Nephron progenitor cell (in vitro differentiated cells): Measurements from ENCODE around the gene UBAP2.

ENCODE experiments used
- DNase-seq: peaks from one replicate; pipeline ENCODE4 v3.0.0; 2021
- H3K27ac Mint-ChIP-seq: 2 replicates; pipeline ENCODE4 v1.8.0; 2021; ENCODE audit warnings: mild to moderate bottlenecking, moderate library complexity, mixed read lengths
- H3K27me3 Mint-ChIP-seq: 2 replicates; pipeline ENCODE4 v1.8.0; 2021; ENCODE audit warnings: mild to moderate bottlenecking, low read depth, mixed read lengths; ENCODE audit not compliant: poor library complexity
- H3K36me3 Mint-ChIP-seq: 2 replicates; pipeline ENCODE4 v1.8.0; 2021; ENCODE audit warnings: low read depth, mixed read lengths
- H3K4me1 Mint-ChIP-seq: 2 replicates; pipeline ENCODE4 v1.8.0; 2021; ENCODE audit warnings: mixed read lengths
- H3K4me3 Mint-ChIP-seq: 2 replicates; pipeline ENCODE4 v1.8.0; 2021; ENCODE audit warnings: mild to moderate bottlenecking, moderate library complexity, mixed read lengths
- H3K9me3 Mint-ChIP-seq: 2 replicates; pipeline ENCODE4 v1.8.0; 2021; ENCODE audit warnings: mild to moderate bottlenecking, moderate library complexity, mixed read lengths
- CTCF ChIP-seq: fragments of 200-600 bp; sonication (generic); IDR thresholded peaks from 2 replicates; pipeline ENCODE4 v1.5.0; 2021; ENCODE audit warnings: antibody characterized with exemption

The UBAP2 gene

GRCh38 chr9:33907347-33907746, 141.3 kb downstream of the UBAP2 start:
- Mint-ChIP-seq H3K27ac (no peak overlapping the region), H3K36me3 (peaks cover 53% of the 10 kb centered on the region), H3K4me3 (no peak overlapping the region), H3K27me3 (no peaks in the 10 kb centered on the region), H3K4me1 (no peaks in the 10 kb centered on the region), H3K9me3 (no peaks in the 10 kb centered on the region)
- DNase-seq: no peak
- TF ChIP-seq CTCF: no peak

GRCh38 chr9:33906769-33907168, 141.9 kb downstream of the UBAP2 start:
- Mint-ChIP-seq H3K9me3 (no peaks in the 10 kb centered on the region), H3K4me3 (no peak overlapping the region), H3K4me1 (no peaks in the 10 kb centered on the region), H3K36me3 (peaks cover 56% of the 10 kb centered on the region), H3K27me3 (no peaks in the 10 kb centered on the region), H3K27ac (no peak overlapping the region)
- DNase-seq: no peak
- no peak for TF ChIP-seq CTCF

DNA sequence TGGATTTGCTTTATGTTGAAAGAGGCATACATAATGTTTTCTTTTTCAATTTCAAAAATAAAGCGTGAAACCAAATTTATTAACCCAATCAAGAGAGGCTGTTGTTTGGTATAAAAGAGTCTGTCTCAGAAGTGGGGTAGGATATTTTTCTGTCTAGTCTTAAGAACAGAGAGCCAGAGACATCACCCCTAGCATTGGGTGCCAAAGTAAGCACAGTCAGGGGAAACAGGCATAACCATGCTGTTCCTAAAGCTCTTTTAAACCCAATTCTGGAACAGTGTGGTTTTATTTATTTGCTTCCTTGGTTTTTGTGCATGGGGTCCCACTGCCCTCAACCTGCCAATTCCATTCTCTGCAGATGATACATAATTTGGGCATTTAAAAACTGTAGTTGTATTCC, 143.6 kb downstream of the UBAP2 start:
- H3K9me3 Mint-ChIP-seq: no peaks in the 10 kb centered on the region
- peaks cover 68% of the 10 kb centered on the region for H3K36me3 Mint-ChIP-seq
- no peak overlapping the region for H3K4me3 Mint-ChIP-seq
- H3K27ac Mint-ChIP-seq: no peak overlapping the region
- DNase-seq: no peak
- H3K27me3 Mint-ChIP-seq: no peaks in the 10 kb centered on the region
- no peak for TF ChIP-seq CTCF
- H3K4me1 Mint-ChIP-seq: no peaks in the 10 kb centered on the region

GRCh38 chr9:33903157-33903780, 145.4 kb downstream of the UBAP2 start:
- no peaks in the 10 kb centered on the region for H3K27me3 Mint-ChIP-seq
- DNase-seq: no peak
- no peaks in the 10 kb centered on the region for H3K4me1 Mint-ChIP-seq
- H3K36me3 Mint-ChIP-seq: peaks cover 71% of the 10 kb centered on the region
- H3K27ac Mint-ChIP-seq: peak overlapping the region; percentile 85
- no peak overlapping the region for H3K4me3 Mint-ChIP-seq
- H3K9me3 Mint-ChIP-seq: no peaks in the 10 kb centered on the region
- no peak for TF ChIP-seq CTCF

- peaks cover 58% of the 10 kb centered on the region for H3K36me3 Mint-ChIP-seq
Measured at GRCh38 chr9:33894316-33894715, 154.4 kb downstream of the UBAP2 start.

More at GRCh38 chr9:33894316-33894715, 154.4 kb downstream of the UBAP2 start:
- no peak for TF ChIP-seq CTCF
- H3K9me3 Mint-ChIP-seq: no peaks in the 10 kb centered on the region
- H3K27me3 Mint-ChIP-seq: no peaks in the 10 kb centered on the region
- H3K4me1 Mint-ChIP-seq: no peaks in the 10 kb centered on the region
- H3K27ac Mint-ChIP-seq: no peak overlapping the region
- DNase-seq: no peak
- no peak overlapping the region for H3K4me3 Mint-ChIP-seq
